Immature natural killer cell (primary cell): ENCODE data around the gene ASAH2. TPM values are rescaled to one million over a fixed set of nuclear protein-coding genes. Genes with fewer than 3 reads are reported as not detected.

Source experiments
- DNase-seq, 3 donors: peaks; one replicate each; pipeline ENCODE4 v3.0.0; 2022; ENCODE audit warnings: mixed read lengths in 1 of 3
- H3K27ac Mint-ChIP-seq, 6 donors: one replicate each; pipeline ENCODE4 v1.8.0; 2020; ENCODE audit warnings: mixed read lengths in 6 of 6, mild to moderate bottlenecking in 5 of 6, inconsistent platforms in 4 of 6, moderate library complexity in 3 of 6
- H3K27me3 Mint-ChIP-seq, 3 donors: one replicate each; pipeline ENCODE4 v1.8.0; 2020 to 2021; ENCODE audit warnings: low read depth in 3 of 3, mild to moderate bottlenecking in 3 of 3, mixed read lengths in 3 of 3, moderate library complexity in 3 of 3, inconsistent platforms in 1 of 3
- H3K36me3 Mint-ChIP-seq, 3 donors: one replicate each; pipeline ENCODE4 v1.8.0; 2020; ENCODE audit warnings: mixed read lengths in 3 of 3, inconsistent platforms in 2 of 3, mild to moderate bottlenecking in 2 of 3
- H3K4me1 Mint-ChIP-seq, 2 donors: one replicate each; pipeline ENCODE4 v1.8.0; 2020; ENCODE audit warnings: inconsistent platforms in 2 of 2, mild to moderate bottlenecking in 2 of 2, mixed read lengths in 2 of 2, moderate library complexity in 1 of 2
- H3K4me3 Mint-ChIP-seq, 5 donors: one replicate each; pipeline ENCODE4 v1.8.0; 2020; ENCODE audit warnings: mild to moderate bottlenecking in 5 of 5, mixed read lengths in 5 of 5, inconsistent platforms in 3 of 5, moderate library complexity in 3 of 5
- H3K9me3 Mint-ChIP-seq, 6 donors: one replicate each; pipeline ENCODE4 v1.8.0; 2020; ENCODE audit warnings: mild to moderate bottlenecking in 6 of 6, mixed read lengths in 6 of 6, inconsistent platforms in 4 of 6, moderate library complexity in 3 of 6
- polyA plus RNA-seq, 3 donors: library from polyadenylated mRNA; unstranded; fragments of 300-500 nt; fragmentation: Illumina TruSeq; gene quantifications; one replicate each; pipeline ENCODE4 v1.2.3, GENCODE V29; 2021

Gene ASAH2
- polyA plus RNA-seq, 3 donors from 2014 or later, result 0.93 to 1.5 (median 1.2) TPM

GRCh38 chr10:50234486-50234885 lies 16.8 kb downstream of the ASAH2 start:
- DNase-seq, result no peak
- Mint-ChIP-seq H3K4me1 (no peaks in the 10 kb centered on the region), H3K27me3 (peaks cover 0 to 2% (median 0%) of the 10 kb centered on the region in 3 donors), H3K36me3 (no peaks in the 10 kb centered on the region), H3K9me3 (no peaks in the 10 kb centered on the region), H3K27ac (no peak overlapping the region), H3K4me3 (no peak overlapping the region)

GRCh38 chr10:50232261-50232639 lies 19.1 kb downstream of the ASAH2 start:
- no peak overlapping the region for H3K4me3 Mint-ChIP-seq
- H3K36me3 Mint-ChIP-seq, result no peaks in the 10 kb centered on the region
- H3K27ac Mint-ChIP-seq, result no peak overlapping the region
- peaks cover 0 to 2% (median 0%) of the 10 kb centered on the region in 6 donors for H3K9me3 Mint-ChIP-seq
- no peaks in the 10 kb centered on the region for H3K4me1 Mint-ChIP-seq
- H3K27me3 Mint-ChIP-seq, result peaks cover 0 to 4% (median 1%) of the 10 kb centered on the region in 3 donors
- DNase-seq, result no peak

GRCh38 chr10:50231515-50232260 lies 19.6 kb downstream of the ASAH2 start:
- Mint-ChIP-seq H3K4me1 (no peaks in the 10 kb centered on the region), H3K27me3 (peaks cover 0 to 6% (median 3%) of the 10 kb centered on the region in 3 donors), H3K36me3 (no peaks in the 10 kb centered on the region), H3K27ac (no peak overlapping the region), H3K9me3 (peaks cover 0 to 2% (median 0%) of the 10 kb centered on the region in 6 donors), H3K4me3 (no peak overlapping the region)
- no peak for DNase-seq

- DNase-seq, result no peak
- Mint-ChIP-seq H3K36me3 (no peaks in the 10 kb centered on the region), H3K27me3 (peaks cover under 1 to 4% (median 3%) of the 10 kb centered on the region in 3 donors), H3K9me3 (peaks cover 0 to 2% (median 0%) of the 10 kb centered on the region in 6 donors), H3K27ac (no peak overlapping the region), H3K4me1 (no peaks in the 10 kb centered on the region), H3K4me3 (no peak overlapping the region)
Measured at GRCh38 chr10:50229460-50229859, 21.9 kb downstream of the ASAH2 start.

- Mint-ChIP-seq H3K4me1 (no peaks in the 10 kb centered on the region), H3K9me3 (peaks cover 0 to 2% (median 0%) of the 10 kb centered on the region in 6 donors), H3K27me3 (peaks cover 2 to 4% (median 4%) of the 10 kb centered on the region in 3 donors), H3K27ac (no peak overlapping the region), H3K36me3 (no peaks in the 10 kb centered on the region), H3K4me3 (no peak overlapping the region)
- no peak for DNase-seq
Measured at GRCh38 chr10:50228672-50229071, 22.6 kb downstream of the ASAH2 start.

- peaks cover 2 to 6% (median 4%) of the 10 kb centered on the region in 3 donors for H3K27me3 Mint-ChIP-seq
- peaks cover 0 to 2% (median 0%) of the 10 kb centered on the region in 6 donors for H3K9me3 Mint-ChIP-seq
- H3K36me3 Mint-ChIP-seq, result no peaks in the 10 kb centered on the region
- H3K27ac Mint-ChIP-seq, result no peak overlapping the region
- no peak for DNase-seq
- H3K4me1 Mint-ChIP-seq, result no peaks in the 10 kb centered on the region
- no peak overlapping the region for H3K4me3 Mint-ChIP-seq
Measured at GRCh38 chr10:50226610-50227009, 24.7 kb downstream of the ASAH2 start.

GRCh38 chr10:50224330-50224952 lies 26.9 kb downstream of the ASAH2 start:
- H3K27me3 Mint-ChIP-seq, result peaks cover 5 to 7% (median 6%) of the 10 kb centered on the region in 3 donors
- peaks cover 0 to 2% (median 0%) of the 10 kb centered on the region in 6 donors for H3K9me3 Mint-ChIP-seq
- H3K4me3 Mint-ChIP-seq, result no peak overlapping the region

GRCh38 chr10:50222199-50222598 lies 29.1 kb downstream of the ASAH2 start:
- H3K9me3 Mint-ChIP-seq, result no peaks in the 10 kb centered on the region
- no peaks in the 10 kb centered on the region for H3K4me1 Mint-ChIP-seq
- no peak overlapping the region for H3K27ac Mint-ChIP-seq
- peaks cover 5 to 8% (median 5%) of the 10 kb centered on the region in 3 donors for H3K27me3 Mint-ChIP-seq
- no peak overlapping the region for H3K4me3 Mint-ChIP-seq
- H3K36me3 Mint-ChIP-seq, result no peaks in the 10 kb centered on the region
- DNase-seq, result no peak

More at GRCh38 chr10:50224330-50224952, 26.9 kb downstream of the ASAH2 start:
- DNase-seq, result no peak
- Mint-ChIP-seq H3K27ac (no peak overlapping the region), H3K36me3 (no peaks in the 10 kb centered on the region), H3K4me1 (no peaks in the 10 kb centered on the region)

GRCh38 chr10:50221470-50221869 lies 29.8 kb downstream of the ASAH2 start:
- Mint-ChIP-seq H3K27ac (no peak overlapping the region), H3K9me3 (no peaks in the 10 kb centered on the region), H3K36me3 (no peaks in the 10 kb centered on the region), H3K4me1 (no peaks in the 10 kb centered on the region), H3K4me3 (no peak overlapping the region), H3K27me3 (peaks cover 3 to 6% (median 5%) of the 10 kb centered on the region in 3 donors)
- no peak for DNase-seq

- DNase-seq, result no peak
- H3K36me3 Mint-ChIP-seq, result no peaks in the 10 kb centered on the region
- H3K9me3 Mint-ChIP-seq, result peaks cover 0 to 3% (median 0%) of the 10 kb centered on the region in 6 donors
- peaks cover 3 to 10% (median 5%) of the 10 kb centered on the region in 3 donors for H3K27me3 Mint-ChIP-seq
- no peaks in the 10 kb centered on the region for H3K4me1 Mint-ChIP-seq
- no peak overlapping the region for H3K4me3 Mint-ChIP-seq
- H3K27ac Mint-ChIP-seq, result no peak overlapping the region
Measured at GRCh38 chr10:50219646-50220045, 31.7 kb downstream of the ASAH2 start.

- no peak overlapping the region for H3K27ac Mint-ChIP-seq
- no peak for DNase-seq
- H3K9me3 Mint-ChIP-seq, result peaks cover 0 to 3% (median 0%) of the 10 kb centered on the region in 6 donors
- no peaks in the 10 kb centered on the region for H3K4me1 Mint-ChIP-seq
- H3K36me3 Mint-ChIP-seq, result no peaks in the 10 kb centered on the region
- peaks cover 3 to 10% (median 6%) of the 10 kb centered on the region in 3 donors for H3K27me3 Mint-ChIP-seq
- H3K4me3 Mint-ChIP-seq, result no peak overlapping the region
Measured at GRCh38 chr10:50219200-50219599, 32.1 kb downstream of the ASAH2 start.

GRCh38 chr10:50216894-50217293 lies 34.4 kb downstream of the ASAH2 start:
- no peaks in the 10 kb centered on the region for H3K4me1 Mint-ChIP-seq
- no peak overlapping the region for H3K27ac Mint-ChIP-seq
- H3K4me3 Mint-ChIP-seq, result no peak overlapping the region
- DNase-seq, result no peak
- H3K9me3 Mint-ChIP-seq, result peaks cover 0 to 3% (median 0%) of the 10 kb centered on the region in 6 donors
- no peaks in the 10 kb centered on the region for H3K36me3 Mint-ChIP-seq
- peaks cover 2 to 13% (median 3%) of the 10 kb centered on the region in 3 donors for H3K27me3 Mint-ChIP-seq

GRCh38 chr10:50216418-50216817 lies 34.9 kb downstream of the ASAH2 start:
- H3K27me3 Mint-ChIP-seq, result peaks cover under 1 to 13% (median 2%) of the 10 kb centered on the region in 3 donors
- H3K4me1 Mint-ChIP-seq, result no peaks in the 10 kb centered on the region
- H3K27ac Mint-ChIP-seq, result no peak overlapping the region
- no peak for DNase-seq
- H3K9me3 Mint-ChIP-seq, result peaks cover 0 to 3% (median 0%) of the 10 kb centered on the region in 6 donors
- no peaks in the 10 kb centered on the region for H3K36me3 Mint-ChIP-seq
- H3K4me3 Mint-ChIP-seq, result no peak overlapping the region

GRCh38 chr10:50211670-50212069 lies 39.6 kb downstream of the ASAH2 start:
- Mint-ChIP-seq H3K27me3 (peaks cover 2 to 14% (median 3%) of the 10 kb centered on the region in 3 donors), H3K4me3 (no peak overlapping the region), H3K4me1 (no peaks in the 10 kb centered on the region), H3K9me3 (peaks cover 0 to 4% (median 0%) of the 10 kb centered on the region in 6 donors), H3K36me3 (no peaks in the 10 kb centered on the region), H3K27ac (no peak overlapping the region)
- DNase-seq, result no peak
